GM03348 (cell line): Measurements from ENCODE around the gene OR7A5.
"Not testable (repeated sequence)": the region's sequence is repeated elsewhere in the genome, so short reads cannot be mapped to it uniquely, and the experiment has no call there.

ENCODE experiments used
- DNase-seq: peaks from one replicate; pipeline ENCODE4 v3.0.0; 2012; ENCODE audit warnings: low spot score

Gene OR7A5

DNA sequence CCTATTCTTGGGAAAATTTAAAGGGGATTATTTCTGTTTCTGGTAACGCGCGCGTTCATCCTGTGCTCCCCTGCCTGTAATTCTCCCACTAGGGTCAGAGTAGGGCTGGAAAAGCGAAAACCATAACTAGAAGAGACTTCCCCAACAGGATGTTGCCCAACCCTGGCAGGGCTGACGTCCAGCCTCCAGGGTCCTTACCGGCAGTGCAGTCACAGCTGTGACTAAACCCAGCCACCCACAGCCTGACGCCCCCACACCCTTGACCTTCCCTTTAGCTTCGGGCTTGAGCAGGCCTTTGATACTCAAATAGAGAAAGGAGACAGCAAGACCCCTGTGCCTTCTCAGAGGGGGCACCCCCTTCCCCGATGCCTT, 50.3 kb downstream of the OR7A5 start:
- DNase-seq = not testable (repeated sequence)

DNA sequence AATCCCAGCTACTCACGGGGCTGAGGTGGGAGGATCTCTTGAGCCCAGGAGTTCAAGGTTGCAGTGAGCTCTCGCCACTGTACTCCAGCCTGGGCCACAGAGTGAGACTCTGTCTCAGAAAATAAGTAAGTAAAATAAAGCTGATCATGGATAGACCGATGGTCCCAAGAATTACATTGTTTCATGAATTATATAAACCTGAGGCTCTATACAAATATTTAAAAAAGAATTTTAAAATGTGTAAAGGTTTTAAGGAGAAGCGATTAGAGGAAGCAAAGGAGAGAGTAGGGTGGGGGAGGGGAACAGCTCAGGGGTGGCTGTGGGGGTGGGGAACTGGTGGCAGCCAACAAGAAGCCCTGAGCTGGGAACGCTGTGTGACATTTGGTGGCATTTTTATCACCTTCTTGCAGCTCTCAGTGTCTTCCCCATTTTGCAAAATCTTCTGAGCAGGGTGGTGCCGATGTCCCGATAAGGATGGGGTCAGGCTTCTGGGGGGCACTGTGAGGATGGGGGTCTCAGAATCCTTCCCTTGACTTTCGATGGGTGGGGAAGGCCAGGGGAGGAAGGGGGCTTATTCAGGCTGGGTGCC, 51.5 kb downstream of the OR7A5 start:
- DNase-seq = not testable (repeated sequence)

DNA sequence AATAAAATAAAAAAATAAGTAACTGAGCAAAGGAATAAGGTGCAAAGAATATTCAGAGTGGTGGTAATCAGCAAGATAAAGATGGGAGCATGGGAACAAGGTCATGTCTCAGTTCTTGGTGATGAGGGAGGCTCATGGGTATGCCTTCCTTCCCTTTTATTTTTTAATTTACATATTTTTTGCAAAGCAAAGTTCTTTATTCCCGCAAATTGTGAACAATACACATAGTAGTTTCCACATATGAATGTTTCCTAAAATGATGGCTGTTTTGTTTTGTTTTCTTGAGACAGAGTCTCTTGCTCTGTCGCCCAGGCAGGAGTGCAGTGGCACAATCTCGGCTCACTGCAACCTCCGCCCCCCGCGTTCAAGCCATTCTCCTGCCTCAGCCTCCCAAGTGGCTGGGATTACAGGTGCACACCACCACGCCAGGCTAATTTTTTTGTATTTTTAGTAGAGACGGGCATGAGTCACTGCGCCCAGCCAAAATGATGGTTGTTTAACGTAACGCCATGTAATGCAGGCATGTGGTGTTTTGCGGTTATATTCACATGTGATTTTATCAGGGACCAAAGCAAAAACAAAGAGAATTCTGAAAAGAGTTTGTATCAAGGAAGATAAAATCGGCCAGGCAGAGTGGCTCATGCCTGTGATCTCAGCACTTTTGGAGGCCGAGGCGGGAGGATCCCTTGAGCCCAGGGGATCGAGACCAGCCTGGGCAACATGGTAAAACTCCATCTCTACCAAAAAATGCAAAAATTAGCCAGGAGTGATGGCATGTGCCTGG, 52.2 kb downstream of the OR7A5 start:
- DNase-seq = no peak

DNA sequence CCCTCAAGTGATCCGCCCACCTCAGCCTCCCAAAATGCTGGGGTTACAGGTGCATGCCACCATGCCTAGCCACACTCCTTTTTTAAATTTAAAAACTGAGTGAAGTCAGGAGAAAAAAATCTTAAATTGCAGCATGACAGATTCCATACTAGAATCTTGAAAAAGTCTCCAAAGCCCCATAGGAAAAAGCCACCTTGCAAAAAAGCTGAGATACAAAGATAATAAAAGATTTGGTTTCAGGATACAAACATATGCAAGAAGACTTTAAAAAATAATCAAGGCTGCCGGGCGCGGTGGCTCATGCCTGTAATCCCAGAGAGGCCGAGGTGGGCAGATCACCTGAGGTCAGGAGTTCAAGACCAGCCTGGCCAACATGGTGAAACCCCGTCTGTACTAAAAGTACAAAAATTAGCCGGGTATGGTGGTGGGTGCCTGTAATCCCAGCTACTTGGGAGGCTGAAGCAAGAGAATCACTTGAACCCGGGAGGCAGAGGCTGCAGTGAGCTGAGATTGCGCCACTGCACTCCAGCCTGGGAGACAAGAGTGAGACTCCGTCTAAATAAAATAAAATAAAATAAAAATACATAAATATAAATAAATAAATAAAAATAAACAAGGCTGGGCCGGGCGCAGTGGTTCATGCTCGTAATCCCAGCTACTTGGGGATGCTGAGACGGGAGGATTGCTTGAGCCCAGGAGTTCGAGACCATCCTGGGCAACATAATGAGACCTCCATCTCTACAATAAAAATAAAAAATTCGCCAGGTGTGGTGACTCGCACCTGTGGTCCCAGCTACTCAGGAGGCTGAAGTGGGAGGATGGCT, 53.1 kb downstream of the OR7A5 start:
- not testable (repeated sequence) for DNase-seq

DNA sequence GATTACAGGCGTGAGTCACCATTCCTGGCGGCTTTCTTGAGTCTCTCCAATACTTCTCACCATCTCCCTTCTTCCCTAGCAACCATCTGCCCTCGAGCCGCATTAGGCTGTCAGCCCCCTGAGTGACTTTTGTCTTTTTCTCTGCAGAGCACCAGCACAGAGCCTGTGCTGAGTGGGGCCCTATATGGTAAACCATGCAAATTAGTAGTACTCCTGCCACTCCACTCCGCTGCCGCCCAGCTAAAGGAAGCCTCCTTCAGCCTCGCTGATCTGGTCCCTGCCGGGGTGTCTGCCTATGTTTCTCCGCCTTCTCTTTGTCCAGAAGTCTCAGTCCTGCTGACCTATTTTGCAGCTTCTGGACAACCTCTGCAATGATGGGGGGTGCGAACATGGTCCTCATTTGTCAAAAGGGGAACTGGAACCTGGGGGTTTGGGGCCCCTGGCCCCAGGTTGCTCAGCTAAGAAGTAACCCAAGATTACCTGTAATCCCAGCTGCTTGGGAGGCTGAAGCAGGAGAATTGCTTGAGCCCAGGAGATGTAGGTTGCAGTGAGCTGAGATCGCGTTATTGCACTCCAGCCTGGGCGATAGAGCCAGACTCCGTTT, 54.3 kb downstream of the OR7A5 start:
- DNase-seq = not testable (repeated sequence)

DNA sequence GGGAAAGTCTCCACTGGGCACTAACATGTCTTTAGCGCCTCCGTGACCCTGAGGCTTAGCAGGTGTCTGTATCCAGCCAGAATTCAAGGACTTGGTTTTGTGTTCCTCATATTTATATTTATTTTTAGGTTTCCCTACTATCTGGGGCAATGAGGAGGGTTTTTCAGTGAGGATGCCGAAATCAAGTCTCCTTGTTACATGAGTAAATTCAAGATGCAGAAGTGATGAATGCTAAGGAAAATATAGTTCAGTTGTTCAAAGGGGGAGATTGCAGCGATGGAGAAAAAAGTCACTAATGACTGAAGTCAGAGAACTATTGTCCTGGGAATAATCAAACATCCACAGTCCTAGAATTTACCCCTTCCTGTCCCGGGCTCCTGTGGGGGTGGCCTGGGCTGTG, 55.8 kb downstream of the OR7A5 start:
- no peak for DNase-seq

DNA sequence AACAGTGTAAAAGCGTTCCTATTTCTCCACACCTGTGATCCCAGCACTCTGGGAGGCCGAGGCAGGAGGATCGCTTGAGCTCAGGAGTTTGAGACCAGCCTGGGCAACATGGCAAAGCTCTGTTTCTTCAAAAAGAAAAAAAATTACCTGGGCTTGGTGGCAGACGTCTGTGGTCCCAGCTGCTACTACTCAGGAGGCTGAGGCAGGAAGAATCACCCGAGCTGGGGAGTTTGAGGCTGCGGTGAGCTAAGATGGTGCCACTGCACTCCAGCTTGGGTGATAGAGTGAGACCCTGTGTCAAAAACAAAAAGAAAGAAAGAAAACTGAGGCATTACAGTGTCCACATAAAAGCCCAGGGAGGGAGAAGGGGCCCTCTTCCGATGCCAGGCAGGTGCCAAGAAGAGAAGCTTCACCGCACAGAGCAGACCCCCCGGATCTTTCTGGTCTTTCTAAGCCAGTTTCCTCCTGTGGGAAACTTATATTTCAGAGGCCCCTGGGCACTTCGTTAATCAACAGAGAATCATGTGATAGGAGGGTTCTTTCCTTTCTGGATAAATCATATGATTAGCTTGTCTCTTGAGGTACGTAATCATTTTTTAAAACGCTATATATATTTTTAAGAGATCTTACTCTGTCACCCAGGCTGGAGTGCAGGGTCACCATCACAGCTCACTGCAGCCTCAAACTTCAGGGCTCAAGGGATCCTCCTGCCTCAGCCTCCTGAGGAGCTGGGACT, 56.7 kb downstream of the OR7A5 start, which contains the start of gene ADGRE2:
TSS of gene ADGRE2 (minus strand) at position 451 of the 736 bp plus-strand sequence. CDS start 1,804 bp downstream, outside the sequence.
- DNase-seq = not testable (repeated sequence)

DNA sequence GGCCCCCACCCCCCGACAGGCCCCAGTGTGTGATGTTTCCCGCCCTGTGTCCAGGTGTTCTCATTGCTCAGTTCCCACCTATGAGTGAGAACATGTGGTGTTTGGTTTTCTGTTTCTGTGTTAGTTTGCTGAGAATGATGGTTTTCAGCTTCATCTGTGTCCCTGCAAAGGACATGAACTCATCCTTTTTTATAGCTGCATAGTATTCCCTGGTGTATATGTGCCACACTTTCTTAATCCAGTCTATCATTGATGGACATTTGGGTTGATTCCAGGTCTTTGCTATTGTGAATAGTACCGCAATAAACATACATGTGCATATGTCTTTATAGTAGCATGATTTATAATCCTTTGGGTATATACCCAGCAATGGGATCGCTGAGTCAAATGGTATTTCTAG, 57.3 kb downstream of the OR7A5 start:
- DNase-seq = not testable (repeated sequence)
